CD1c-positive myeloid dendritic cell (primary cell): ENCODE measurements around the gene DUSP9.
"Not testable (repeated sequence)": the region's sequence is repeated elsewhere in the genome, so short reads cannot be mapped to it uniquely, and the experiment has no call there.

Source experiments
- DNase-seq: peaks from one replicate; pipeline ENCODE4 v3.0.0-alpha.2; 2016; ENCODE audit errors: extremely low spot score

DUSP9 gene

DNA sequence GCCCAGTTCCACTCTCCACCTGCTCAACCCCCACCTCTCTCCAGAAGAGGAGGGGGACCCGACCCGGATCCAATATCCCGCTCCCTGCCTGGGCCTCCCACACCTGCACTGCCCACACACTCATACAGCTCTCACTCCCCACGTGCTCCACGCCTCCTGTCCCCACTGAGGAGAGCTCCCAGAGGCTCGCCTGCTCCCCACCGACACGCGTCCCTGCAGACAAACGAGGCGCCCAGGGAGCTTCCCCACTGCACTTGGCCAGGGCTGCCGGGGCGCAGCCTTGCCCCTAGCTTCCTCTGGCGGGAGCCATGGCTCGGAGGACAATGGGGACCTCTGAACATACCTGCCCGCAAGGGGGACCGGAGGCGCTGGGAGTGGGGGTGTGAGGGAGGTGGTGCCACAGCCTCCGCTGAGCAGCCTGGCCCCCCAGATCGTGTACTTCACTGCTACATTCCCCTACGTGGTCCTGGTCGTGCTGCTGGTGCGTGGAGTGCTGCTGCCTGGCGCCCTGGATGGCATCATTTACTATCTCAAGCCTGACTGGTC, 45.7 kb downstream of the DUSP9 start:
- no peak for DNase-seq

GRCh38 chrX:153693216-153694086, 46.4 kb downstream of the DUSP9 start:
- no peak for DNase-seq

GRCh38 chrX:153694256-153694655, 47.3 kb downstream of the DUSP9 start:
- DNase-seq, result not testable (repeated sequence)

- no peak for DNase-seq
These were observed 47.8 kb downstream of the DUSP9 start for GRCh38 chrX:153694687-153695270.

GRCh38 chrX:153696100-153696499, 49.1 kb downstream of the DUSP9 start:
- no peak for DNase-seq

DNA sequence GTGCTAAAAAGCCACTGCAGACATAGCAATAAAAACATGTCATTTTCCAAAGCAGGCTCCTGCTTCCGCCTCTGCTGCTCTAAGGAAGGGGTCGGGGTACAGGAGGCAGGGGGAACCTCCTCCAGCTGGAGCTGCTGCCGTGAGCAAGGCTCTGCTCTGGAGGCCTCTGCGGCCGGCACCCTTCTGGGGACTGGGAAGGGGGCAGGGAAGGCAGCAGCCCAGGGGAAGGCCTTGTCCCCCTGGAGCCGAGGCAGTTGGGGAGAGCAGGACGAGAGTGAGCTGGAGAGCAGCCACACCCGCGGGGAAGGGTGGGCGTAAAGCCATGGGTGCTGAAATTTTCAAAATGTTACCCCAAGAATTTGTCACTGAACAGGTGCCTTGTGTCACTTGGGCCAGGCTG, 49.5 kb downstream of the DUSP9 start:
- not testable (repeated sequence) for DNase-seq

- DNase-seq, result not testable (repeated sequence)
These were observed 50.2 kb downstream of the DUSP9 start for GRCh38 chrX:153696986-153697722.

DNA sequence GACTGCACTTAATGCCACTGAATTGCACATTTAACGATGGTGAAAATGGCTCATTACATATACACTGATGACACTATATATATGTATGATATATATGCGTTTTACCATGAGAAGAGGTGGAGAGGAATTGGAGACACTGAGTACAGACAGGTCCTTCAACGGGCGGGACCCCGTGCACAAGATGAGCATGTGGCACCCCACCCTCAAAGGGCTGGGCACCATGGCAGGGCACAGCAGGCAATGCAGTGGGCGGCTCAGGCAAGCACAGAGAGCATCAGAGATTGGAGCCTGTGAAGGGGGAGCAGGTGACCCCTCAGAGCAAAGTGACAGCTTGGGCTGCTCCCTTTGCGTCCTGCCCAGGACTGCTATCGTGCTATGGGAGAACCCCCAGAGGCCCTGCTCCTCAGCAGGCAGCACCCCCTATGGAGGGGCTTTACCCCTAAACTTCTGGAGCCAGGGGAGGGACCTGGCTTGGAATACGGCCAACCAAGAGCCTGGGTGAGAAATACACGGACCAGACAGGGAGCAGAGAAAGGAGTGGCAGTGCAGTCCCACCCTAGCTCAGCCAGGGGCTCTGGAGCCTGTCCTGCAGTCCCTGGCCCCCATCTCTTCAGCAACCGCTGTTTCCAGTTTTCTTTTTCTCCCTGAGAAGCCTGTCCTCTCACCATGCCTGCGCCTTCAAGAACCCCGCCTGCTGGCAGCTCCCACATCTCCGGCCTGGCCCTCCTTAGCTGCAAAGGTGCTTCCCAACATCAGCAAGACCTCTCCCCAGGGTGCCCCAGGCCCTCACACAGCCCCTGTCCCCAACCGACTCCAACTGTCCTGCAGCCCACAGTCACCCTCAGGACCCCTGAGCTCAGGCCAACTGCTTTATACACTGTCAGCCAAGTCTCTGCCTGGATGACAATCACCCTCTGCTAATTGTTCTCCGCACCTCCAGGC, 51.2 kb downstream of the DUSP9 start:
- DNase-seq, result no peak

GRCh38 chrX:153699210-153699783, 52.3 kb downstream of the DUSP9 start:
- DNase-seq, result not testable (repeated sequence)

GRCh38 chrX:153699784-153700371, 52.9 kb downstream of the DUSP9 start:
- not testable (repeated sequence) for DNase-seq

DNA sequence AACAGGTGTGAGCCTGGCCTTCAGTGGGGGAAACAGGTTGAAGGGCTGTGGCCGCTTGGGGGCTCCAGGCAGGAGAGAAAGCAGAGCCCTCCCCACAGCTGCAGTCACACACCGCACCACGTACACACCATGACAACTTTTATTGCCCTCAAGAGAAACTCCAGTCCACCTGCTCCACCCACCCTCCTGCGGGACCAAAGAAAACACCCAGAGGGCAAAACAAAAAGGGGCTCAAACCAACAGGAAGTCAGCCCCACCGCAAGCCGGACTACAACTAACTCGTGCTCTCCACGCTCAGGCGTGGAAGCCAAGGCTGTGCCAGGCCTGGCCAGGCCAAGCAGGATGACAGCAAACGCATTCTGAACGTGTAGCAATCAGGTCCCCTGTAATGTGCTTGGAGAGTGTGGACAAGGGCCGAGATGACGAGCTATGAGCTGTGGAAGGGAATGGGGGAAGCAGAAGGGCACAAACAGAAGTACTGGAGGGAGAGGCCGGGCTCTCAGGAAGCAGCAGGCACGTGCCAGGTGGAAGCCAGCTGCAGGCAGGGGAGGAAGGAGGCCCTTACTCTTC, 53.5 kb downstream of the DUSP9 start:
- DNase-seq, result no peak
